Nephron progenitor cell (in vitro differentiated cells): ENCODE results near the gene GDI1.

Experiments used
- DNase-seq: peaks from one replicate; pipeline ENCODE4 v3.0.0; 2021
- H3K27ac Mint-ChIP-seq: 2 replicates; pipeline ENCODE4 v1.8.0; 2021; ENCODE audit warnings: mild to moderate bottlenecking, moderate library complexity, mixed read lengths
- H3K27me3 Mint-ChIP-seq: 2 replicates; pipeline ENCODE4 v1.8.0; 2021; ENCODE audit warnings: mild to moderate bottlenecking, low read depth, mixed read lengths; ENCODE audit not compliant: poor library complexity
- H3K36me3 Mint-ChIP-seq: 2 replicates; pipeline ENCODE4 v1.8.0; 2021; ENCODE audit warnings: low read depth, mixed read lengths
- H3K4me1 Mint-ChIP-seq: 2 replicates; pipeline ENCODE4 v1.8.0; 2021; ENCODE audit warnings: mixed read lengths
- H3K4me3 Mint-ChIP-seq: 2 replicates; pipeline ENCODE4 v1.8.0; 2021; ENCODE audit warnings: mild to moderate bottlenecking, moderate library complexity, mixed read lengths
- H3K9me3 Mint-ChIP-seq: 2 replicates; pipeline ENCODE4 v1.8.0; 2021; ENCODE audit warnings: mild to moderate bottlenecking, moderate library complexity, mixed read lengths
- TF ChIP-seq, protein P1 (sequence below): fragments of 200-600 bp; sonication (generic); IDR thresholded peaks from 2 replicates; pipeline ENCODE4 v1.5.0; 2021; ENCODE audit warnings: antibody characterized with exemption

The GDI1 gene

DNA sequence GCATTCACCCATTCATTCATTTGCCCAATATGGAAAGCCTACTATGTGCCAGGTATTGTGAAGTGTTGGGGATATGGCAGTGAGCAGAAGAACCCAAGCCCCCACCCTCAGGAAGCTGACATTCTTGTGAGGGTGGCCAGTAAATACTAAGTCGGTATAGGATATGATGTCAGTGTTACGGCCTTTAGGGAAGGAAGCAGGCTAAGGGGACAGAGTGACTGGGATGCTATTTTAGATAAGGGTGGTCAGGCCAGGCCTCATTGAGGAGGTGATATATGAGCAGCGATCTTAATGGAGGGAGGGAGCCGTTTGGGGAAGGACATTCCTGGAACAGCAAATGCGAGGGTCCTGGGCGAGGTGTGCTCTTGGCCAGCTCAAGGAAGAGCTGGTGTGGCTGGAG lies 6.5 kb upstream of the GDI1 start:
- TF ChIP-seq, protein P1, sequence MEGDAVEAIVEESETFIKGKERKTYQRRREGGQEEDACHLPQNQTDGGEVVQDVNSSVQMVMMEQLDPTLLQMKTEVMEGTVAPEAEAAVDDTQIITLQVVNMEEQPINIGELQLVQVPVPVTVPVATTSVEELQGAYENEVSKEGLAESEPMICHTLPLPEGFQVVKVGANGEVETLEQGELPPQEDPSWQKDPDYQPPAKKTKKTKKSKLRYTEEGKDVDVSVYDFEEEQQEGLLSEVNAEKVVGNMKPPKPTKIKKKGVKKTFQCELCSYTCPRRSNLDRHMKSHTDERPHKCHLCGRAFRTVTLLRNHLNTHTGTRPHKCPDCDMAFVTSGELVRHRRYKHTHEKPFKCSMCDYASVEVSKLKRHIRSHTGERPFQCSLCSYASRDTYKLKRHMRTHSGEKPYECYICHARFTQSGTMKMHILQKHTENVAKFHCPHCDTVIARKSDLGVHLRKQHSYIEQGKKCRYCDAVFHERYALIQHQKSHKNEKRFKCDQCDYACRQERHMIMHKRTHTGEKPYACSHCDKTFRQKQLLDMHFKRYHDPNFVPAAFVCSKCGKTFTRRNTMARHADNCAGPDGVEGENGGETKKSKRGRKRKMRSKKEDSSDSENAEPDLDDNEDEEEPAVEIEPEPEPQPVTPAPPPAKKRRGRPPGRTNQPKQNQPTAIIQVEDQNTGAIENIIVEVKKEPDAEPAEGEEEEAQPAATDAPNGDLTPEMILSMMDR: no peak
- Mint-ChIP-seq H3K27me3 (peaks cover 8% of the 10 kb centered on the region), H3K9me3 (peaks cover 58% of the 10 kb centered on the region), H3K36me3 (peaks cover 19% of the 10 kb centered on the region), H3K4me1 (peaks cover 25% of the 10 kb centered on the region), H3K4me3 (peak overlapping the region; percentile 65), H3K27ac (peak overlapping the region; percentile 73)
- DNase-seq: no peak

- TF ChIP-seq, protein P1: no peak
- DNase-seq: no peak
- Mint-ChIP-seq H3K36me3 (peaks cover 24% of the 10 kb centered on the region), H3K27ac (peak overlapping the region; percentile 73), H3K27me3 (peaks cover 9% of the 10 kb centered on the region), H3K4me1 (peaks cover 29% of the 10 kb centered on the region), H3K9me3 (peaks cover 63% of the 10 kb centered on the region), H3K4me3 (peak overlapping the region; percentile 65)
These were observed 6.0 kb upstream of the GDI1 start for GRCh38 chrX:154430916-154431315.

- Mint-ChIP-seq H3K27me3 (peaks cover 6% of the 10 kb centered on the region), H3K4me1 (peaks cover 33% of the 10 kb centered on the region), H3K4me3 (no peak overlapping the region), H3K27ac (no peak overlapping the region), H3K9me3 (peaks cover 67% of the 10 kb centered on the region), H3K36me3 (peaks cover 27% of the 10 kb centered on the region)
- TF ChIP-seq, protein P1: no peak
- DNase-seq: no peak
These were observed 5.6 kb upstream of the GDI1 start for GRCh38 chrX:154431341-154431740.

- Mint-ChIP-seq H3K4me1 (peaks cover 33% of the 10 kb centered on the region), H3K4me3 (no peak overlapping the region), H3K27ac (no peak overlapping the region), H3K27me3 (peaks cover 6% of the 10 kb centered on the region), H3K9me3 (peaks cover 62% of the 10 kb centered on the region), H3K36me3 (peaks cover 27% of the 10 kb centered on the region)
- no peak for DNase-seq
- TF ChIP-seq, protein P1: no peak
These were observed 4.7 kb upstream of the GDI1 start for GRCh38 chrX:154432210-154432609.

- H3K27me3 Mint-ChIP-seq: peaks cover 6% of the 10 kb centered on the region
- H3K4me1 Mint-ChIP-seq: peaks cover 36% of the 10 kb centered on the region
- H3K4me3 Mint-ChIP-seq: no peak overlapping the region
- no peak overlapping the region for H3K27ac Mint-ChIP-seq
- TF ChIP-seq, protein P1: no peak
- H3K36me3 Mint-ChIP-seq: peaks cover 27% of the 10 kb centered on the region
- no peak for DNase-seq
- peaks cover 62% of the 10 kb centered on the region for H3K9me3 Mint-ChIP-seq
These were observed 3.3 kb upstream of the GDI1 start for GRCh38 chrX:154433605-154434004.

- Mint-ChIP-seq H3K4me1 (peaks cover 33% of the 10 kb centered on the region), H3K27ac (no peak overlapping the region), H3K27me3 (peaks cover 6% of the 10 kb centered on the region), H3K4me3 (no peak overlapping the region), H3K9me3 (peaks cover 63% of the 10 kb centered on the region), H3K36me3 (peaks cover 27% of the 10 kb centered on the region)
- TF ChIP-seq, protein P1: no peak
- DNase-seq: no peak
These were observed 2.4 kb upstream of the GDI1 start for GRCh38 chrX:154434394-154435168.
